ENCODE measurements around the gene RGL1.

The RGL1 gene

GRCh38 chr1:183864611-183865010, 59.7 kb downstream of the RGL1 start:
- DNase-seq (ENCODE audit: low read depth in 3 of 3) = no peak

- DNase-seq (ENCODE audit: low read depth in 3 of 3) = no peak
Observed at GRCh38 chr1:183869230-183869629, 64.3 kb downstream of the RGL1 start.

GRCh38 chr1:183869664-183870063, 64.7 kb downstream of the RGL1 start:
- DNase-seq (ENCODE audit: low read depth in 3 of 3) = no peak

- no peak for DNase-seq (ENCODE audit: low read depth in 3 of 3)
Observed at GRCh38 chr1:183870351-183871077, 65.6 kb downstream of the RGL1 start.

- no peak for DNase-seq (ENCODE audit: low read depth in 3 of 3)
Observed at GRCh38 chr1:183871142-183871541, 66.2 kb downstream of the RGL1 start.

GRCh38 chr1:183871601-183872000, 66.7 kb downstream of the RGL1 start:
- DNase-seq (ENCODE audit: low read depth in 3 of 3) = no peak

GRCh38 chr1:183872403-183872802, 67.5 kb downstream of the RGL1 start:
- DNase-seq (ENCODE audit: low read depth in 3 of 3) = no peak

- no peak for DNase-seq (ENCODE audit: low read depth in 3 of 3)
Observed at GRCh38 chr1:183873642-183874041, 68.7 kb downstream of the RGL1 start.

GRCh38 chr1:183876309-183876708, 71.4 kb downstream of the RGL1 start:
- no peak for DNase-seq (ENCODE audit: low read depth in 3 of 3)

- DNase-seq (ENCODE audit: low read depth in 3 of 3) = no peak
Observed at GRCh38 chr1:183877053-183877720, 72.3 kb downstream of the RGL1 start.

GRCh38 chr1:183879494-183879893, 74.6 kb downstream of the RGL1 start:
- DNase-seq (ENCODE audit: low read depth in 3 of 3) = no peak

- DNase-seq (ENCODE audit: low read depth in 3 of 3) = no peak
Observed at GRCh38 chr1:183879966-183880365, 75.0 kb downstream of the RGL1 start.

GRCh38 chr1:183880531-183881243, 75.8 kb downstream of the RGL1 start:
- no peak for DNase-seq (ENCODE audit: low read depth in 3 of 3)

- no peak for DNase-seq (ENCODE audit: low read depth in 3 of 3)
Observed at GRCh38 chr1:183881387-183882131, 76.6 kb downstream of the RGL1 start.

GRCh38 chr1:183882335-183883167, 77.6 kb downstream of the RGL1 start:
- no peak for DNase-seq (ENCODE audit: low read depth in 3 of 3)

- no peak for DNase-seq (ENCODE audit: low read depth in 3 of 3)
Observed at GRCh38 chr1:183883623-183884022, 78.7 kb downstream of the RGL1 start.

- no peak for DNase-seq (ENCODE audit: low read depth in 3 of 3)
Observed at GRCh38 chr1:183884526-183884925, 79.6 kb downstream of the RGL1 start.

- no peak for DNase-seq (ENCODE audit: low read depth in 3 of 3)
Observed at GRCh38 chr1:183885142-183885735, 80.3 kb downstream of the RGL1 start.

GRCh38 chr1:183886083-183886828, 81.3 kb downstream of the RGL1 start:
- no peak for DNase-seq (ENCODE audit: low read depth in 3 of 3)

- no peak for DNase-seq (ENCODE audit: low read depth in 3 of 3)
Observed at GRCh38 chr1:183886853-183887252, 81.9 kb downstream of the RGL1 start.

All from stimulated activated CD4-positive, alpha-beta T cell treated with anti-CD3 and anti-CD28 coated beads, TNF-alpha, amount 100 ng/mL, for 24 hours (primary cell).